ENCODE measurements around the gene RNF43.

DNA sequence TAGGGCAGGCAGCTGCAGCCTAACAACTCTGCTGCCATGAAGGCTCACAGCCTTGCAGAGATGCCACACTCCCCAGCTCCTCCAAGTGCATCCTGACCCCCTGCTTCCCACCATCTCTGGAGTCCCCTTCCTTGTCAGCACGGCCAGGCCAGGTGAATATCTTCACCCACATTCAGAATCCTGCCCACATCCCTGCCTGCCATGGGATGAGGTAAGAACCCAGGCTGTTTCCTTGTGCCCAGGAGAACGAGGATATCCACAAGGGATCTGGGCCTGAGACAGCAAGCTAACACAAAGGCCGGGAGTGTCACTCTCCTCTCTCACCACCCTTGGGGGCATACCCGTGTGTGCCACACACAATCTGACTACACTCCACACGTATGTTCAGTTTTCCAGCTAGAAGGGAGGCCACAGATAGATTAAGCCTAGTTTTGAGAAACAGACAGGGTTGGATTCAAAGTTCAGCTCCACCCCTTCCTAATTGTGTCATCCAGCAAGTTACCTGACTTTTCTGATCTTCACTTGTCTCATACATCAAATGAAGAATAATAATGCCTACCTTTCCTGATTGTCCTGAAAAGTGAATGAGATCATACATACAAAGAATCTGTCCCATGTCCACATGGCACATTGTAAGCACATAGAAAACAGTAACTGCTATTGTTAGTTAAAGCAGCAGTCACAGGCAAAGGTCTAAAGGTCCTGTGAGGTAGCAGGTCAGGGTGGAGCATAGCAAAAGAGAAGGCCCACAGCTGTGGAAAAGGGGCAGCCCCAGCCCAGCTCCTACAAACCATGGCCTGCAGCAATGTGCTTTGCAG is 47.9 kb downstream of the RNF43 start:
- TF ChIP-seq, protein P1, sequence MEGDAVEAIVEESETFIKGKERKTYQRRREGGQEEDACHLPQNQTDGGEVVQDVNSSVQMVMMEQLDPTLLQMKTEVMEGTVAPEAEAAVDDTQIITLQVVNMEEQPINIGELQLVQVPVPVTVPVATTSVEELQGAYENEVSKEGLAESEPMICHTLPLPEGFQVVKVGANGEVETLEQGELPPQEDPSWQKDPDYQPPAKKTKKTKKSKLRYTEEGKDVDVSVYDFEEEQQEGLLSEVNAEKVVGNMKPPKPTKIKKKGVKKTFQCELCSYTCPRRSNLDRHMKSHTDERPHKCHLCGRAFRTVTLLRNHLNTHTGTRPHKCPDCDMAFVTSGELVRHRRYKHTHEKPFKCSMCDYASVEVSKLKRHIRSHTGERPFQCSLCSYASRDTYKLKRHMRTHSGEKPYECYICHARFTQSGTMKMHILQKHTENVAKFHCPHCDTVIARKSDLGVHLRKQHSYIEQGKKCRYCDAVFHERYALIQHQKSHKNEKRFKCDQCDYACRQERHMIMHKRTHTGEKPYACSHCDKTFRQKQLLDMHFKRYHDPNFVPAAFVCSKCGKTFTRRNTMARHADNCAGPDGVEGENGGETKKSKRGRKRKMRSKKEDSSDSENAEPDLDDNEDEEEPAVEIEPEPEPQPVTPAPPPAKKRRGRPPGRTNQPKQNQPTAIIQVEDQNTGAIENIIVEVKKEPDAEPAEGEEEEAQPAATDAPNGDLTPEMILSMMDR (IDR thresholded peaks at IDR 0.05), result no peak
- TF ChIP-seq POLR2AphosphoS5 (IDR thresholded peaks at IDR 0.05), result no peak

Measured in upper lobe of left lung (tissue), 4 donors.